Limb (tissue), 2 donors: Measurements from ENCODE around the gene UPF2.
"Not testable (repeated sequence)": the region's sequence is repeated elsewhere in the genome, so short reads cannot be mapped to it uniquely, and the experiment has no call there.

Source experiments
- DNase-seq, 2 donors: peaks; one replicate each; pipeline ENCODE4 v3.0.0-alpha.2; 2016; ENCODE audit errors: extremely low spot score in 2 of 2

Gene UPF2

DNA sequence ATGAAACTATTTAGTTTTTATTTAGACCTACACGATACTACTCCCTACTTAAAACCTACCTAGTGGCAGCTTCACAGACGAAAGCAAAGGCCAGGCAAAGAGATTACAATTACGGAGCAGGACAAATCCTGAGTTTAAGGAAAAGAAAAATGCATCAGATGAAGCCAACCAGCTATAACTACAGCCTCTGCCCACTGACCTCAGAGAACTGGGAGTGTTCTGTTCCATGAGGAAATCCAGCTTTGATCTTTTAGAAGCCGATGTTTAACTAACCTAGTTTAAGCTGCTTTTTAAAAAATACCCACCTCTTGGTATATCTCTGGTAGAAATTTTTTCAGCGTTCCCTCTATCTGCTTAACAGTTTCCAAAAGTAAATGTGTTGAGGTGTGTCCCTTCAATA is 3.0 kb upstream of the UPF2 start:
- DNase-seq, result no peak

DNA sequence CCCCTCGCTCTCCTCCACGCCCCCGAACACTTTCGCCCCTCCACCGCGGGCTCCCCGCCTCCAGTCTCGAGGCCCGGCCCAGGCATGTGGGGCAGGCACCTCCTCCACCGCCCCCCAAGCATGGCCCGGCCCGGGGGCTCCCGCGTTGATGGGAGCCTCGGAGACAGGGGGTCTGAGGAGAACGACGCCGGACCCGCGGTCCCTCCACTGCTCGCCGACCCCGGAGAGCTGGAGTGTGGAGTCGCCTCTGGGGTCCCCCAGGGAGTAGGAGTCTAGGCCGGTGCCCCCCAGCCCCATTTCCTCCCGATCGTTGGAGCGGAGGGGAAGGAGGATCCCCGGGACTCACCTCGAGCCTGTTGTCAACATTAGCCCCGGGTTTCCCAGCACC is 206 bp downstream of the UPF2 start:
- no peak for DNase-seq

GRCh38 chr10:12041766-12042408 is 722 bp downstream of the UPF2 start:
- DNase-seq, result no peak

GRCh38 chr10:12036073-12036655 is 6.4 kb downstream of the UPF2 start:
- DNase-seq, result no peak

- no peak for DNase-seq
Measured at GRCh38 chr10:12031404-12031803, 11.2 kb downstream of the UPF2 start.

DNA sequence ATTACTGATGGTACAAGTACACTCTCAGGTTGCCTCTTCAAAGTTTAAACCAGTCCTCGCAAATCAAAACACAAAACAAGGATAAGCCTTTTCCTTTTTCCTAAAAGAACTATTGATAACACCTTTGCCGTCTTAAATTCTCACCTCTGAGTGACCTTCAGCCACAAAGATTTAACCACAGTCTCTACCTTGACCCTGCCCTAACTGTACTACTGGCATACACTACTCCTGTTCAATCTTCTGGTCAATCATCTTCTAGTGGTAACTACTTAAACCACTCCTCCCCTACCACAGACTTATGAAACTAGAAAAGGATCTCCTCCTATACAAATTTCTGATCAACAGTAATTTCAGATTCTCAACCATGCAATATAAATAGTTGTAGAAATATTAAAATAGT is 15.1 kb downstream of the UPF2 start:
- DNase-seq, result no peak

DNA sequence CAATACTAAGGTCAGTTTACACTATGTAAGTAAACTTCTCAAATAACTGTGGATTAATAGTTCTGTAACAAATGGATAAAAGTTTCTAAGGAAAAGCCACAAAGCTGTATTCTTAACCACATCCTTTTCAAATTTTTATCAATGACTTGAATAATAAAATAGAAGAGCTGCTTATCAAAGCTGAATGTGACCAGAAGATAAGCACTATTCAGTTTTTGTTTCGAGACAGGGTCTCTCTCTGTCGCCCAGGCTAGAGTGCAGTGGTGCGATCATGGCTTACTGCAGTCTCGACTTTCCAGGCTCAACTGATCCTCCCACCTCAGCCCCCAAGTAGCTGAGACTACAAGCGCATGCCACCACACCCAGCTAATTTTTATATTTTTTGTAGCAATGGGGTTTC is 17.0 kb downstream of the UPF2 start:
- no peak for DNase-seq

GRCh38 chr10:12022580-12023257 is 19.9 kb downstream of the UPF2 start:
- DNase-seq, result no peak

- no peak for DNase-seq
Measured at GRCh38 chr10:12020574-12020973, 22.0 kb downstream of the UPF2 start.

- DNase-seq, result no peak
Measured at GRCh38 chr10:12019283-12019971, 23.2 kb downstream of the UPF2 start.

DNA sequence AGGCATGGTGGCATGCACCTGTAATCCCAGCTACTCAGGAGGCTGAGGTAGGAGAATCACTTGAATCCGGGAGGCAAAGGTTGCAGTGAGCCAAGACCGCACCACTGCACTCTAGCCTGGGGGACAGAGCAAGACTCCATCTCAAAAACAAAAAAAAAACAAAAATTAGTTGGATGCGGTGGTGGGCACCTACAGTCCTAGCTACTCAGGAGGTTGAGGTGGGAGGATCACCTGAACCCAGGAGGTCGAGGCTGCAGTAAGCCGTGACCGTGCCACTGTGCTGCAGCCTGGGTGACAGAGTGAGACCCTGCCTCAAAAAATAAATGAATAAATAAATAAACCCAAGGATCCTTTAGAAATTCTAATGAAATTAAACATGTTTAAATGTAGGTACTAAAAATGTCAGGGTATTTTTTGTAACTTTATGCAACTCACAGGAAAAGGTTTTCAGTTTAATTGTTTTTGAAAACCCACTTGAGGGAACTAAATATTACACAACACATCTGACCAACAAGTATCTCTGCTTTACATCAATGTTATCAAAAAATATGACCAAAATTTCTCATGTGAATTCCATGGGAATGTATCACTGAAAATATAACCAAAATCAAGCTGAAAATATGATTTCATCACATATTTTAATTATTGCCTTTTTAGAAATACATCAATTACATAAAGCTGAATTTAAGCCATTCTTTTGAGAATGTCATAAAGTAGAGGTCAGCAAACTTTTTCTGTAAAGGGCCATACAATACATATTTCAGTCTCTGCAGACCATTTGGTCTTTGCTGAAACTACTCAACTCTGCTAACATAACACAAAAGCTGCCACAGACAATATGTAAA is 23.9 kb downstream of the UPF2 start:
- no peak for DNase-seq

GRCh38 chr10:12013926-12014325 is 28.7 kb downstream of the UPF2 start:
- no peak for DNase-seq

- not testable (repeated sequence) for DNase-seq
Measured at GRCh38 chr10:12013391-12013790, 29.2 kb downstream of the UPF2 start.

GRCh38 chr10:12010353-12010752 is 32.3 kb downstream of the UPF2 start:
- no peak for DNase-seq

GRCh38 chr10:12008842-12009241 is 33.8 kb downstream of the UPF2 start:
- DNase-seq, result not testable (repeated sequence)

- no peak for DNase-seq
Measured at GRCh38 chr10:12006671-12007070, 35.9 kb downstream of the UPF2 start.

DNA sequence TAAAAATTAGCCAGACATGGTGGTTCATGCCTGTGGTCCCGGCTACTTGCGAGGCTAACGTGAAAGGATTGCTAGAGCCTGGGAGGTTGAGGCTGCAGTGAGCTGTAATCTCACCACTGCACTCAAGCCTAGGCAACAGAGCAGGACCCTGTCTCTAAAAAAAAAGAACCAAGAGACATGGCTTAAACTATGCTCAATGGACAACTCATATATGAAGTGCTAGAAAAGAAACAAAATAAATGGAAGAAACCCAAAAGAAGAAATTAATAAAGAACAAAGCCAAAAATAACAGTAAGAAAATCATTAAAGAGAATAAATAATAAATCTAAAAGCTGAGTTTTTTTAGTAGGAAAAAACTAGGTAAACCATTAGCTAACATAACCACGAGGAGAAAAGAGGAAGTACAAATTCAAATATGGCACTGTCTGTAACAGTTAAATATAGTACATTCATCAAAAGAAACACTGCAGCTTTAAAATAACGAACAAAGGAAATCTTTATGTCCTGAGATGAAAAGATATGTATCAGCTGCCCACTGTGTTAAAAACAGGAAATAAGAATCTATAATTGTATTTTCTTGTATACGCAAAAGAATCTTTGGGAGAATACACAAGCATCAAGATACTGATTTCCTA is 48.7 kb downstream of the UPF2 start:
- peak in 1 of 2 donors; percentile 2 for DNase-seq

- DNase-seq, result no peak
Measured at GRCh38 chr10:11988924-11989323, 53.7 kb downstream of the UPF2 start.

DNA sequence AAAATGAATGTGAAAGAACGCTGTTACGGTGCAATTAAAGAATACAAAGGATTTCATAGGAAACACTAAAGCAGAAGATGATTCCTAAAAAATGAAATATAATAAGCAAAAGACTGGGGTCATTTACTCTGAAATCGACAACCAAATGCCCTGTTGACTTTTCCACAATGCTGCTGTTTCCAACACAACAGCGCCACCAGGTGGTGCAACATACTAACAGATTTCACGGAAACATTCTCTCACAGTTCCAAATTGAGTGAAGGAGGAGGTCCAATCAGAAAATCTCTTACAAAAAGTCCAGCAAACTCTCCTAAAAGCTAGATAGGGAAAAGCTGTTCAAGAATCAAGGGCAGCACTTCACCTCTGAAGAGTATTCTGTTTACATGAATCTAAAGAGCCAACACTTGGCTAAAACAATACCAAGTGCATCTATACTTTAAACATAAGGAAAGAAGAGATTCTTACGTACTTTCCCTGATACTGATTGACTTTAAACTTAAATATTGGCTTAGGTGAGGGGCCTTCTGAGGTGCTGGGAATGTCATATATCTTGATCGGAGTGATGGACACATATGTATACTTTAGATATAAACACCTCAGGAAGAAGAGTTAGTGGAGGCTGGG is 55.9 kb downstream of the UPF2 start:
- DNase-seq, result peak; percentile 83 to 86

- no peak for DNase-seq
Measured at GRCh38 chr10:11982253-11982652, 60.4 kb downstream of the UPF2 start.

GRCh38 chr10:11975795-11976194 is 66.8 kb downstream of the UPF2 start:
- no peak for DNase-seq
